Dermis lymphatic vessel endothelial cell (primary cell): ENCODE measurements around the gene KIF1A. TPM values are rescaled to one million over a fixed set of nuclear protein-coding genes. Genes with fewer than 3 reads are reported as not detected.

Experiments used
- total RNA-seq: library from RNA; depleted of rRNA; stranded (reverse); fragments of >200 nt; gene quantifications from 2 replicates; pipeline ENCODE4 v1.2.1, GENCODE V29; 2014

Gene KIF1A, protein sequence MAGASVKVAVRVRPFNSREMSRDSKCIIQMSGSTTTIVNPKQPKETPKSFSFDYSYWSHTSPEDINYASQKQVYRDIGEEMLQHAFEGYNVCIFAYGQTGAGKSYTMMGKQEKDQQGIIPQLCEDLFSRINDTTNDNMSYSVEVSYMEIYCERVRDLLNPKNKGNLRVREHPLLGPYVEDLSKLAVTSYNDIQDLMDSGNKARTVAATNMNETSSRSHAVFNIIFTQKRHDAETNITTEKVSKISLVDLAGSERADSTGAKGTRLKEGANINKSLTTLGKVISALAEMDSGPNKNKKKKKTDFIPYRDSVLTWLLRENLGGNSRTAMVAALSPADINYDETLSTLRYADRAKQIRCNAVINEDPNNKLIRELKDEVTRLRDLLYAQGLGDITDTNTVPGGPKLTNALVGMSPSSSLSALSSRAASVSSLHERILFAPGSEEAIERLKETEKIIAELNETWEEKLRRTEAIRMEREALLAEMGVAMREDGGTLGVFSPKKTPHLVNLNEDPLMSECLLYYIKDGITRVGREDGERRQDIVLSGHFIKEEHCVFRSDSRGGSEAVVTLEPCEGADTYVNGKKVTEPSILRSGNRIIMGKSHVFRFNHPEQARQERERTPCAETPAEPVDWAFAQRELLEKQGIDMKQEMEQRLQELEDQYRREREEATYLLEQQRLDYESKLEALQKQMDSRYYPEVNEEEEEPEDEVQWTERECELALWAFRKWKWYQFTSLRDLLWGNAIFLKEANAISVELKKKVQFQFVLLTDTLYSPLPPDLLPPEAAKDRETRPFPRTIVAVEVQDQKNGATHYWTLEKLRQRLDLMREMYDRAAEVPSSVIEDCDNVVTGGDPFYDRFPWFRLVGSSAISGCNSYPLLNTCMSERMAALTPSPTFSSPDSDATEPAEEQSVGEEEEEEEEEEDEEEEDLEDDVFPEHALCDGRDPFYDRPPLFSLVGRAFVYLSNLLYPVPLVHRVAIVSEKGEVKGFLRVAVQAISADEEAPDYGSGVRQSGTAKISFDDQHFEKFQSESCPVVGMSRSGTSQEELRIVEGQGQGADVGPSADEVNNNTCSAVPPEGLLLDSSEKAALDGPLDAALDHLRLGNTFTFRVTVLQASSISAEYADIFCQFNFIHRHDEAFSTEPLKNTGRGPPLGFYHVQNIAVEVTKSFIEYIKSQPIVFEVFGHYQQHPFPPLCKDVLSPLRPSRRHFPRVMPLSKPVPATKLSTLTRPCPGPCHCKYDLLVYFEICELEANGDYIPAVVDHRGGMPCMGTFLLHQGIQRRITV (N-terminal part only)
- under 0.01 TPM in 1 of 2 replicates, not detected in the other for total RNA-seq

DNA sequence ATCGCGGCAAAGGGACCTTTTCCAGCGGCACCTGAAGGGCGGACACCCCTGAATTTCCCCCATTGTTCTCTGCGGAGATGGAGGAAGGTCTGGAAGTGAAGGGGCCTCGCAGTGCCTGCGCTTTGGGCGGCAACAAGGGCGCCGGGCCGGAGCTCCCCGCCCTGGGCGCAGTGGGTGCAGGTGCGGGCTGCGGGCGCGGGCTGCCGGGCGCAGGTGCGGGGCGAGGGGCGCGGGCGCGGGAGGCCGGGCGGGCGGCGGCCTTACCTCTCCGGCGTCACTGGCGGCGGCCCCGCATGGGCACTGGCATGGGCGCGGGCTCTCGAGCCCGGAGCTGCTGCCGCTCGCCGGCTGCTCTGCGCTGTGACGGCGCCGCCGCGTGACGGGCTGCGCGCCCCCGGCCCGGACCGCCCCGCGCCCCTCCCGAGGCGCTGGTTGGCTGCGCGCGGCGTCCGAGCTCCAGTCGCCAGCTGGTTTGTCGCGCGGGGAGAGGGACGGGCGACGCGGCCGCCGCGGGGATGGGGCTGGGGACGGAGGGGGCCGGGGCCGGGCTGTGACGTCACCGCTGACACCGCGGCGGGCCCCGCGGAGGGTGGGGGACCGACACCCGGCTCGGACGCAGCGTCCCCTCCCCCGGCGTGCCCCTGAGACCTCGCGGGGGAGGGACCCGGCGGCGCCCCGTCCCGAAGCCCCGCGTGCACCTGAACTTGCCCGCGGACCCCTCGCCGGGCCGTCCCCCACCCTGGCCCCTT lies at the start of gene KIF1A:
KIF1A (minus strand) TSS at position 362 of the 749 bp plus-strand sequence. CDS start 22,467 bp downstream, outside the sequence.

GRCh38 chr2:240868286-240869108 lies 48.5 kb upstream of the KIF1A start, which contains the start of gene AGXT:
Gene AGXT, plus strand, starts transcription at chr2:240868824. Its CDS starts 42 bp downstream, at chr2:240868866.

DNA sequence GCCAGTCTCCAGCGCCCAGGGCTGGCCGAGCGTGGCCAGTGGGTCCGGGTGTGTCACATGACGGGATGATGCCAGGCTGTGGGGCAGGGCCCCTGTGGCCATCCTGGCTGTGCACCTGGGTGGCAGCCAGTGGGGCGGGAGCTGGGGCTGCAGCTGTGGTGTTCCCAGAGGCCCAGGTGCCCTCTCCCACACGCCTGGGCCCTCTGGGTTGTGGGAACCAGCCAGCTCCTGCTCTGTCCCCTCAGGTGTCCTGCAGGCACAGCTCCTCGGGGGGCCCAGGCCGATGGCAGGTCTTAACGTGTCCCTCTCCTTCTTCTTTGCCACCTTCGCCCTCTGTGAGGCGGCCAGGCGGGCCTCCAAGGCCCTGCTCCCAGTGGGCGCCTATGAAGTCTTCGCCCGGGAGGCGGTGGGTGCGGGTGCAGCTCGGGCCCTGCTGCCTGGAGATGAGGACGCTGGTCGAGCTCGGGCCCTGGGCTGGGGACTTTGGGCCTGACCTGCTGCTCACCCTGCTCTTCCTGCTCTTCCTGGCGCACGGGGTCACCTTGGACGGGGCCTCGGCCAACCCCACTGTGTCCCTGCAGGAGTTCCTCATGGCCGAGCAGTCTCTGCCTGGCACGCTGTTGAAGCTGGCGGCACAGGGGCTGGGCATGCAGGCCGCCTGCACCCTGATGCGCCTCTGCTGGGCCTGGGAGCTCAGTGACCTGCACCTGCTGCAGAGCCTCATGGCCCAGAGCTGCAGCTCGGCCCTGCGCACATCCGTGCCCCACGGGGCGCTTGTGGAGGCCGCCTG lies 128.2 kb downstream of the KIF1A start, which contains the start of gene AQP12A:
AQP12A (plus strand) TSS at position 236 of the 790 bp plus-strand sequence; CDS start at position 284, 48 bp downstream.

GRCh38 chr2:240682431-240683224 lies 137.4 kb downstream of the KIF1A start, which contains the start of gene AQP12B:
Gene AQP12B, minus strand, starts transcription at chr2:240682885. Its CDS starts 48 bp downstream, at chr2:240682837.

Other genes starting within 250 kb of the KIF1A start
- 23.2 and 26.7 TPM in 2 replicates for gene CAPN10, start 233.5 kb downstream of the KIF1A start, total RNA-seq
- 0.17 TPM in 1 of 2 replicates, not detected in the other for gene GPR35, start 194.7 kb downstream of the KIF1A start, total RNA-seq
- gene AQP12B, start 137.3 kb downstream of the KIF1A start, total RNA-seq, result not detected in 2 replicates
- gene AQP12A, start 128.4 kb downstream of the KIF1A start, total RNA-seq, result not detected in 2 replicates
- not detected in 2 replicates for gene AGXT, start 48.6 kb upstream of the KIF1A start, total RNA-seq
- gene MAB21L4, start 75.9 kb upstream of the KIF1A start, total RNA-seq, result not detected in 2 replicates
- not detected in 2 replicates for gene CROCC2, start 86.1 kb upstream of the KIF1A start, total RNA-seq
- gene SNED1, start 178.4 kb upstream of the KIF1A start, total RNA-seq, result 17.9 and 27.4 TPM in 2 replicates